ENCODE data around the gene SOX21. TPM values are rescaled to one million over a fixed set of nuclear protein-coding genes. Genes with fewer than 3 reads are reported as not detected.

SOX21 gene
- total RNA-seq, 1 donor from 2014 or later: 0.39 TPM

DNA sequence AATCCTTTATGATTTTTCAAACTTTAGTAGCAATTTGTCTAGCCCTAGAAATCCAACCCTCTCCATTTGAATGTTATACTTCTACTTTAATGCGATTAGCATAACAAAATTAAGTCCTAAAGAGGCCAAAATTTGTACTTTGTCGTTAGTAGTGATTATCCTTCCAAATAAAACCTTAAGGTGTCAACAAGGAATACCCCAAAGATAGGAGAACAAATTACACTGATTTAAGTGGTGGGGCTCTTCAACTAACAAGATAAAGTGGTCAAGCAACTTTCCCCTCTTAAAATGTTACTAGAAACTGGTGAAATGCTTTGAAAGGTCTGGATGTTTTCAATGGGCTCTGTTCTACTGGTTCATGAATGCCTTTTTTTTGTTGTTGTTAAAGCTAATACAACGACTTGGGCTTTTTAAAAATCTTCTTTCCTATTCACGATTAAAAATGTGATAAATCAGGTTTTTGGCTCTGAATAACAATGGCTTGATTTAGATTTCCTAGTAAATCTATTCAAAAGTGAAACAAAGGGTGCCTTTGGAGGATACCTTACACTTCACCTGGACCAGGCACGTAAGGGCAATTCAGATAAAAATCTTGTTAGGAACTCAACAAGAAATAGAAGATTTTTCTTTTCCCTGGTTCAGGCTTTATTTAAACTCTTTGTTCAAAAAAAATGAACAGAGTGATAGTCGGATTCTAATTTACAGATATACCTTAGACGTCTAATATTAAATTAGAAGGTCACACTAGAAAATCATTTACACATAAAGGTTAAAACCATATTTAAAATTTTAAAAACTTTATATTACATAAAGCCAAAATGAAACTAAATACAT, 3.1 kb downstream of the SOX21 start:
- no peak for DNase-seq (ENCODE audit: low read depth in 2 of 2)

DNA sequence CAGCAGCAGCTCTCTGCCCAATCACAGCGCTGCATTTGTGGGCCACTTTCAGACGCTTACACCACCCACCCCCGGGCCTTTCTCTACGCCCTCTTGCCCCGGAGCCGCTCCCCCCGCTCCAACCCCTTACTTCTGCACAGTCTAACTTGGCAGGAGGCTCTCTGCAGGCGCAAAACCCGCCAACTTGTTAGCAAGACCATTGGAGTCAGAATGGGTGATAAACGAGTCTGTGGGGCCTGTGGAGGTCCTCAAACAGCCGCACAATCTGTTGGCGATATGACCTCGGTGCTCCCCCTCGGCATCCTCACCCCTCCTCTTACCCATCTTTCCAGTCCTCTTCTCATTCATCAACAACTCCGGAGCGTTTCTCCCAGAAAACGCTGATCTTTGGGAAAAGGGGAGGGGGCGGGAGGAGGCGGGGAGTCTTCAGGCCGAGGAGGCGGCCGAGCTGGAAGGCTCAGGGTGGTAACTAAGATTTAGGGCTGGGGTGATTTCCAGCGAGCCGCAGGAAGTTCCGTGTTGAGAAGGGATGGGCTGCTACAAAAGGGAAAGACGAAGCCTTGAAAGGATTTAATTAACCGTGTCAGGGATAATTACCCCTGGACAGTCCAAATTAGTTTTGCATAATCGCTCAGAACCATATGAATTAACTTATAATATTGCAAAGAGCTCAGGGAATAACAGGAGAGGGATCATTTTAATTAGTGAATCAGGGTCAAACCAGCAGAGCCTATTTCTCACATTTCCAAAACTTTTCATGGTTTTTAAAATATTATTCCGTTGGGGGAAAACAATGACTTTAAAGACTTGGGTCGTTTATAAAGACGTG, 4.1 kb downstream of the SOX21 start:
- no peak for DNase-seq (ENCODE audit: low read depth in 2 of 2)

DNA sequence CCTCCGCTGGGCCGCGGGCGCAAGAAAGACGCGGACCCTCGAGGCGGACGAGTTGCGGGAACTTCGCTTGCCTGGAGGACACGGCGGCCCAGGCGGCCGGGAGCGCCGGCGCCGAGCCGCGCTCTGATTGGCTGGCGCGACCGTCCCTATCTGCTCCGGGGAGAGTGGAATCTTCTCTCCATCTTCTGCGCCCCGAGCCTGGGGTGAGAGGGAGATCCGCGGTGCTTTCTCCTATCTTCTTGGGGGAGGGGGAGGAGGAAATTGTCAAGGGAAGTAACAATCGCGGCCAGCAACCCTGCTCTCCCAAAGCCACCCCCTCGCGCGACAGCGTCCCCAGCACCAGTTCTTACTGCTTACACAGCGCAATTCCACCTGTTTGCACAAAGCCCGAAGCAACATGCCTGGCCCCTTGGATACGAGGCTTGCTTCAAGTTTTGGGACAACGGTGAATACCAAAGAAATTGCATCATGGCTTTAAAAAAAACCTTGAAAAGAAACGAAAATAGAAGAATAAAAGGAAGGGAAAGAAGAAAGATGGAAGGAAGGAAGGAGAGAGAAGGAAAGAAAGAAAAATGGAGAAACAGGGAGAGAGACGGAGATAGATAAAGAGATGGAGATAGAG, 4.8 kb downstream of the SOX21 start:
- DNase-seq (ENCODE audit: low read depth in 2 of 2): no peak

DNA sequence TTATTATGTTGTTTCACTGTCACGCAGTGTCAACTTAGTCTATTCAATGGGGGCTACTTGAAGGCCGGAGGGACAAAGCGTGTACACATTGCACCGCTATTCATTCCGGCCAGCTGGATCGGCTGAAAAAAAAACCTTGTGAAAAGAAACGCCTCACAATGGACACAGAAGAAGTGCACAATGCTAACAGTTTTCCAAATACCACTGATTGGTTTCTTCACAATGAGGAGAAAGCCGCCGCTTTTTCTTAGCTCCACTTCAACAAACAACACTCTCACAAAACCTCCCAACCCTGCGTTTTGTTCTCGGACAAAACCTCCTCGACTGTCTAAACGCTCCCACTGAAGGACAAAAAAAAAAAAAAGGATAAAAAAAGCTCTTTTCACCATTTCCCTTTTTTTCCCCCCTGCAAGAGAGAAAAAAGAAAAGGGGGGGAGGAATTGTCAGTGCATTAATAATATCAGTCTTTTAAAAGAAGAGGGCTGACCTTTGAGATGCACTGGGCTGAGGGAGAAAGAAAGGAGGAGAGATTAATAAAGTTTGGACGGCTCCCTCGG, 5.4 kb downstream of the SOX21 start:
- DNase-seq (ENCODE audit: low read depth in 2 of 2): no peak

DNA sequence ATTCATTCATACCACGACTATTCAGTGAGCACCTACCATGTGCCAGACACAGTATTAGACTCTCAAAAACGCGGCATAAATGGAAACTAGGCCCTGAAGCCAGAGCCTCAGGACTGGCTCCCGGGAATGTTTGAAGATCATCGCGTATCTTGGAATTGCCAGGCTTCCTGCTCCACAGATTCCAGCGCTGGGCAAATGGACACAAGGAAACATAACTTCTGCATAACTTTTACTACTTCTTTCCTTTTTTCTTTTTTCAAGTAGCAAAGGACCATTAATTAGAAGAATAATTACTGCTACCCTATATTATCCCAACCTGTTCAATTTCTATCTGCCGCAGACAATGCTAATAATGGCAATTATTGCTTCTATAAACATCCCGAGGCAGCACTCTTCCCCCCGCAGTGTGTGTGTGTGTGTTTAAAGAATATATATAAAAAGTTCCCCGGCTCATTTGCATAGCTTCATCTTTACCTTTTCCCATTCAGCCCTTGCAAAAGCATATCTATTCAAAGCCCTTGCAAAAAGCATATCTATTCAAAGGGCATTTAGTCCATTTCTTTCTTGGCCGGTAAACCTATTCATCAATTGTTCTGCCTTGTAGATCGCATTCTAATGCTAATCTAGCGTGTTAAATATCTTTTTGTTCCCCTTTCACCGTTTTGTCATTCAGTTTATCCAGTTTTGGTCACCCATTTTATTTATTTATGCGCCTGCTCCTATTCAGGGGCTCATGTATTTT, 6.1 kb downstream of the SOX21 start:
- no peak for DNase-seq (ENCODE audit: low read depth in 2 of 2)

DNA sequence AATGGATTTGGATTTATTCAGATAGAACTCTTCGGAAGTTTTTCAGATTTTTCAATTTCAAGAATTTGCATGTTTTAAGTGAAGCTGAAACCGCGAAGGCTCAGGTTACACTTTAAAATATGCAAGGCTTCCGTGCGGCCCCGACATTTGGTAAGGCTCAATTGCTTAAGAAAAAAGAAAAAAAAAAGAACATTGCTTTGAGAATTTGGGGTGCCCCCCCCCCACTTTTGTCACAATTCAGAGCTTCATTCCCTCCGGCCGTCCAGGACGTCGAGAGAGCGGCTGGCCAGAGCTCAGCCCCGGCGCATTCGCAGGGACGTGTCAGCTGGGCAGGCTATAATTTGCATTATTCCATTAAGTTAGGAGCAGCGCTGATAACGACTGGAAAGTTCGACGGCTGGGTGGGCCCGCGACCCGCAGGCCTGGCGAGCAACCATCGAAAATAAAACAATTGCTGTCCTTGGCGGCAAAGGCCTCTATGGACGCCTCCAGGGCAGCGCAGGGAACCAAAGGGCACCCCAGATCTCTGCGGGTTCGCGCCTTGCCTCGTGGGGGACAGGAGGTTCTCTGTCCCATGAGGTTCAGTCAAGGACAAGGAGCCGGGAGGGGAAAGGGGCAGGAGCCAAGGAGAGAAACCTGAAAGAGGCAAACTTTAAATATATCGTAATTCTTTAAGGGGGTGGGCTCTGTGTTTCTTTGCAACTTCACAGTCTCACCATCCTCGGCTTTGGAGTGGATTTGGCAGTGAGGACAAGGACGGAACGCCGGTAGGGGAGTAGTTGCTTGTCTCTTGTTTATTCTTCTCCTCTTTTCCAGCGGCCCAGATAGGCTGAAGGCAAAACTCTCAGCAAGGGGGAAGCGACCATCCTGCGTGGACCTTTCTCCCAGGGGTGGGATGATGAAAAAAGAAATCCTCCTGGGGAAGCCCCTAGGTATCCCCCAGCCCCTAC, 7.0 kb downstream of the SOX21 start:
- DNase-seq (ENCODE audit: low read depth in 2 of 2): no peak

DNA sequence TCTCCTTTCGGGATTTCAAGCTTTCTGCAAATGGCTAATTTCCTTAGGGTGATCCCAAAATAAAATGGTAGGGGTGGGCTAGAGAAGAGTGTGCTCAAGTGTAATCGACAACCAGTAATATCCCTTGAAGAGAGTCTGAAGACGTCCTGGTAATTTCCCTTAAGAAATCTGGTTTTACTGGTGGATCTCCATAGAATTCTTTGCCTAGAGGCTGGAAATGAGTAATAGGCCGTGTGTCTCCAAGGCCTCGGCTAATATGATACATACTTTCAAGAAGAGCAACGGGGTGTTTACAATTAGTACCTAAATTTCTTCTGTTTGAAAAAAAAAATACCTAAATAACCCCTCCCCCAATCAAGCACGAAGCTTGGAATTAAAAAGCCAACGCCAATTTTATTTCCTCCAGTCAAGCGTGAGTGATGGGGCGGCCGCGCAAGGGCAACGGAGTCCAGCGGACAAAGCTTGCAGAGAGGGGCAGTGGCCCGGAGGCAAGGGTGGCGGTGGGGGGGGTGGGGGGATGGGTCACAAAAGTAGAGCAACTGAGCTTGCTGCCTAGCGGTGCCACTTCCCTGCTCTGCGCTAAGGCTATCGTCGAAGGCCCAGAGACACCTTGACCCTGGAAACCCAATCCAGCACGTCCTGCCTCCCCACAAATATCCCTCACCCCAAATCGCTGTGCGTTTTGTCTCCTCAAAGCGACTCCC, 7.8 kb downstream of the SOX21 start:
- DNase-seq (ENCODE audit: low read depth in 2 of 2): no peak

DNA sequence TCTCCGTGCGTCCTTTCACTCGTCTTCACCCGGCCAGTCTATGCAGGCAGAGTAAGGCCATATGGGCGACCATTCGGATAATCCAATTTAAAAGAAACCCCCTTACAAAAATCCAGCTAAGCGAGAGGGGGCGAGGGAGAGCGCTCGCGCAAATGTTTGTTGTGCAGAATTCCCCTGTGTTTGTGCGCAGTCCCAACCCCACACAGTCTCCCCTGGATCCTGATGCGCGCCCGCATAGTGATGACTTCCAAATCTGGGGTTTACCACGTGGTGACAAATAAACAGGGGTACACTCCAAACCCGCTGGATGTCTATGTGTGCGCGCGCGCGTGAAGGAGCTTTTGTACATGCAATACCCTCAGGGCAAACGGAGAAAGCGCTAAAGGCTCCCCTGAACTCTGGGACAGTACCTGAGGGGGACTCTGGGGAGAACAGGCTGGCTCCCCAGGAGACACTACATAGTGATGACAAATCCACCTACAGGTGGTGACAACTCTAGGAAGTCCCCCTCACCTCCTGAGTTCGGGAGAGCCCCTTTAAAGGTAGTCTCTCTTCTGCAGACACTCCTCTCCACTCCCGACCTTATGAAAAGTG, 8.5 kb downstream of the SOX21 start:
- DNase-seq (ENCODE audit: low read depth in 2 of 2): no peak

DNA sequence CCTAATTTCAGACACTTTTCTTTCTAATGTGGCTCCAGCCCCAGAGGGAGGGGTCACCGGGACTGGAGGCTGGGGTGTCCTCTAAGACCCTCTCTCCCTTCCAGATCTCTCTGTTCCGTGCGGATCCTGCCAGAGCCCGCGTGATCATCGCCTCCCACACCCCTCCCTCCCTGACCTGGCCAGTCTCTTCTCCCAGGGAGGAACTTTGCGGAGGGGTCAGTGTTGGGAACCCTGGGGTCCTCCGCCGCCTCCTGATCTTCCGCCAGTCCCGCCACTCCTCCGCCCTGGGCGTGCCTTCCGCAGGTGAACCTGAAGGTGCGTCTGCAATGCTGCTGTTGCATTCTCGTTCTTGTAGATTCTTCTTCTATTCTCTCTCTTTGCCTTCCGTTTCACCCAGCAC, 9.1 kb downstream of the SOX21 start:
- DNase-seq (ENCODE audit: low read depth in 2 of 2): no peak

DNA sequence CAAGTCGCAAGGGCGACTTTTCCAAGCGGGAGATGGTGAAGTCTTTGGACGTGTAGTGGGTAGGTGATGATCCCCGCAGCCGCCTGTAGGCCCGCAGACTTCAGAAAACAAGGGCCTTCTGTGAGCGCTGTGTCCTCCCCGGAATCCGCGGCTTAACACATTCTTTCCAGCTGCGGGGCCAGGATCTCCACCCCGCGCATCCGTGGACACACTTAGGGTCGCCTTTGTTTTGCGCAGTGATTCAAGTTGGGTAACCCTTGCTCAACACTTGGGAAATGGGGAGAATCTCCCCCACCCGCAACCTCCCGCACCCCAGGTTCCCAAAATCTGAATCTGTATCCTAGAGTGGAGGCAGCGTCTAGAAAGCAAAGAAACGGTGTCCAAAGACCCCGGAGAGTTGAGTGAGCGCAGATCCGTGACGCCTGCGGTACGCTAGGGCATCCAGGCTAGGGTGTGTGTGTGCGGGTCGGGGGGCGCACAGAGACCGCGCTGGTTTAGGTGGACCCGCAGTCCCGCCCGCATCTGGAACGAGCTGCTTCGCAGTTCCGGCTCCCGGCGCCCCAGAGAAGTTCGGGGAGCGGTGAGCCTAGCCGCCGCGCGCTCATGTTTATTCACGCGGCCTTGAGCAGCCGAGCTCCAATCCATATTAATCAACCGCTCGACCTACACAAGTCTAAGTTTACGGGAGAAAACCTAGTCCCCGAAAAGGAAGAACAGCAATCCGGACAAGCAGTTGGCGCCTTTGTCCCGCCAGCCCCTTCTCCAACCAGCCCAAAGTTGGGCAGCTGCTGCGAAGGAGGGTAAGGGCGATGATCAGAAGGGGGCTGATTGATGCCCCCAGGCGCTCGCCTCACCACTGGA, 9.9 kb downstream of the SOX21 start:
- no peak for DNase-seq (ENCODE audit: low read depth in 2 of 2)

DNA sequence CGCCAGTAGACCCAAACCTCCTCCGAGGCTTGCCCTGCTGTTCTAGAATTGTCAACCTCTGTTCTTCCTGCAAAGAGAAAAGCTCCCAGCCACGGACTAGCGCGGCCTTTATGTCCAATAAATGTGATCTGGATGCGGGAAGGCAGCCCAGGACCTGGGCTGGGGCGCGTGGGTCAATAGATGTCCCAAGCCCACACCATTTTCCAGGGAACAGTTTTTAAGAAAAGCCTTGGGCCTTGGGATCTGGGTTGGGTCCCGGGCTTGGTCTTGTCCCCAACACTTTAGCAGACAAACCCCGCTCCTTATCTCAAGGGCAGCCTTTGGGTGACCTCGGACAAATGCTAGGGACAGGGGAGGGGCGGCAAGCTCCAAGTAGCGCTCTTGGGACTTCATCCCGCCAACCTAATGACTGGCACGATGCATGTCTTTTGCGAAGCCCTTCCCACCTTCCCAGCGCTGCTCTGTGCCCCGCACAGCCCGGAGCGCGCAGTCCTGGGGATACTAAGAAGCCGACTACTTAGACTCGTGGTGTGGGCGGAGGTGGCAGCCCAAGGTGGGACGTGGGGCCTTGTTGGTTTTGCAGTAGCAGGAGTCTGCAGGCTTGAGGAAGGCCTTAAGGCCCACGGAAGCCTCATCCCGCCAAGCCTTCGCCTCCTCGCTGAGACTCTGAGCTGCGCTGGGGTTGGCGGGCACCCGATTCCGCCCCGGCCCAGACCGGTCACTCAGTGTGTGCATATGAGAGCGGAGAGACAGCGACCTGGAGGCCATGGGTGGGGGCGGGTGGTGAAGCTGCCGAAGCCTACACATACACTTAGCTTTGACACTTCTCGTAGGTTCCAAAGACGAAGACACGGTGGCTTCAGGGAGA, 10.8 kb downstream of the SOX21 start:
- no peak for DNase-seq (ENCODE audit: low read depth in 2 of 2)

DNA sequence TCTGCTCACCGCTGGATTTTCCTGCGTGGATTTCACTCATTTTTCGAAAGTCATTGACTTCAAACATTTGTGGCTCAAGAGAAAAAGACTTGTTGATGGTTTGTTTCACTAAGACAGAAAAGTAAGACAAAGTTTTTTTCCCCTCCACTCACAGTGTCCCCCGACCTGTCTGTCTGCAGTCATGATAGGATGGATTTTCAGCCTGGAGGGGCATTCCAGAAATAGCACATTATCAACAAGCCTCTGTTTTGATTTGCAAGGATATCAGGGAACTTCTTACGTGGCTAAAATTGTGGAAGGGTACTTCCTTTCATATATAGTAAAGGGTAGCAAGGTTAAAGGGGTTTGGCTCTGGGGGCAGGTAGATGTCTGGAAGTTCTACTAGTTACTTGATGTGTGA, 11.8 kb downstream of the SOX21 start:
- no peak for DNase-seq (ENCODE audit: low read depth in 2 of 2)

DNA sequence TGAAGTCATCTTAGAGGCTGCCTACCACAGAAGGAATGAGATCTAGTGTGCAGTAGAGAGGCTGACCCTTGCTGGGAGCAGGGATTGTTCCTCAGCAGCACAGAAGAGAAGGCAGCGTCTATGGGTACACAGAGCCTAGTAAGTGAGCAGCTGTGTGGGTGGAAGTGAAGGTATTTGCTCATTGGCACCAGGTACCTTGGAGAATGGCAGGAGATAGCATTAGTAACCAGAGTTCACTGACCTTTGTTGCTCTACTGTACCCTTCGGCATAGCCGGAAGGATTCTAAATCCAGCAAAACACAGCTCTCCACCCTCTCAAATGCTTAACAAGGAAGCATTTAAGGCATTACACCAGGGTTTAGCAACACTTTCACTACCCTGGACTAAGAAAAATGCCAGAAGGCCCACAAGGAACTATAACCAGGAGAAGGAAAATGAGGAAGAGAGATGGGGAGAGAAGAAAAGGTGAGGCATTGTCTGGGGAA, 12.3 kb downstream of the SOX21 start:
- no peak for DNase-seq (ENCODE audit: low read depth in 2 of 2)

DNA sequence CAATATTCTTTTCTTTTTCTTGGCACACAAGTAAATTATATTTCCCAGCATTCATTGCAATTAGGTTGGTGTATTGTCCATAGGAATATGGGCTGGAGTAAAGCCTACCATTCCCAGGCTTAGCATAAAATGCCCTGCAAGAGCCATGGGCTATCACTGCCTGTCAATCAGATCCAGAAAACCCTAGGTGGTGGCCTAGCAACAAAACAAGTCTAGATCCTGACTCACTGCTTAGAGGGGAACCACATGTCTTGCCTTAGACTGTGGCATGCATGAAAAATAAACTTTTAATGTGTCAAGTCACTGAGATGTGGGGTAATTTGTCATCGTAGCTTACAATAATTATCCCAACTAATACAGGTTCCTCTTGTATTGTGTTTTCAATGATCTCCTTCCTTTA, 16.2 kb downstream of the SOX21 start:
- DNase-seq (ENCODE audit: low read depth in 2 of 2): no peak

DNA sequence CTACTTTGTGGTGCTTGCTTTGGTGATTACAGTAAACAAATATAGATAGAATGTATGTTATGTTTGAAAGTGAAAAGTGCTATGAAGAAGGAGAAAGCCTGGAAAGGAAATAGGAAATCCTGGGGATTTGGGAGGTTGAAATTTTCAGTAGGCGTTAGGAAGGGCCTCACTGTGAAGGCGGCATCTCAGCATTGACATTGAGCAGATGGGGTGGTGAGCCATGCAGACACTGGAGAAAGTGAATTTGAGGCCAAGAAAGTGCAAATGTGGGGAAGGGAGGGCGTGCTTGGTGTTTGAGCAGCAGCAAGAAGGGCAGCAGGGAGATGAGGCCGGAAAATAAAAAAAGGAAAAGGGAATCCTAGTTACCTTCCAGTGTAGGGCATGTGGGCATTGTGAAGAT, 20.3 kb downstream of the SOX21 start:
- DNase-seq (ENCODE audit: low read depth in 2 of 2): no peak

DNA sequence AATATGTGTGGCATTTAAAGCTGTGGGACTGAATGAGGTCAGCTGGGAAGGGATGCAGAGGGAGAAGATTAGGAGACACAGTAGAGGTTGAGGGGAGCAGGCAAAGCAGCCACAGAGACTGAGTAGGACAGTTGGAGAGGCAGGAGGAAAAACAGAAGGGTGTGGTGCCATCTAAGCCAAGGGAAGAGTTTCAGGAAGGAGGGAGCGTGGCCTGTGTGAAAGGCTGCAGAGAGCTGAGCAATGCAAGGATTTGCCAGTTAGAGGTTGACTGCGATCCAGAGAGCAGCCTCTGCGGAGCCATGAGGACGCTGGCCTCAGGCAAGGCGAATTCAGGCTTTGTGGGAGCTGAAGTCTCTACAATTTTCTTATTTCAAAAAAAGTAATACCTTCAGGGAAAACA, 28.9 kb downstream of the SOX21 start:
- DNase-seq (ENCODE audit: low read depth in 2 of 2): no peak

DNA sequence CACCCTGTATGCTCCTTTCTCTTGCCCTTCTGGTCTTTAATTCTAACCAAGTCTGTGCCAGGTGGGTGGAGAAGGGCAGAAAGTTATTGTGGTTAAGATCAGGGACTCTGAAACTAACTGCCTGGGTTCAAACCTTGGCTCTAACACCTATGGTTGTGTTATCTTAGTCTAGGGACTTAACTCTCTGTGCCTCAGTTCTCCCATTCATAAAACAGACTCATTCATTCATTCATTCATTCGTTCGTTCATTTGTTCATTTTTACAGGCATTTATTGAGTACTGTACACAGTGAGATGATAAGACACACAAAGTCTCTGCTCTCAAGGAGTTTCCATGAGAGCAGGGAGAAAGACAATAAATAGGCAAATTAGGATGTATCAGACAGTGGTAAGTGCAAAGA, 30.1 kb downstream of the SOX21 start:
- DNase-seq (ENCODE audit: low read depth in 2 of 2): no peak
